SK-N-SH (cell line): ENCODE data around the gene PCNT. TPM values are rescaled to one million over a fixed set of nuclear protein-coding genes. Genes with fewer than 3 reads are reported as not detected.

Experiments used
- CTCF ChIA-PET: fragments of 300-600, 350-600 bp; formaldehyde crosslinking; extraction: SDS; loops from one replicate; lab custom pipeline; 2021; lab: Yijun Ruan, JAX
- POLR2A ChIA-PET: fragments of 350-600 bp; sonication (Branson Sonifier 250); formaldehyde crosslinking; extraction: SDS; loops from one replicate; lab custom pipeline; 2020; ENCODE audit warnings: antibody characterized with exemption, inconsistent platforms; lab: Yijun Ruan, JAX
- DNase-seq: peaks from one replicate; pipeline ENCODE4 v3.0.0; 2012
- H2AFZ ChIP-seq: fragments of 200-600 bp; sonication (generic); 2 replicates; pipeline ENCODE4 v1.8.1; 2016; ENCODE audit warnings: antibody characterized with exemption, mild to moderate bottlenecking, low read depth
- H3F3A ChIP-seq: fragments of 200-600 bp; sonication (generic); replicated peaks from 2 replicates; pipeline ENCODE3; 2016; ENCODE audit warnings: antibody characterized with exemption, mild to moderate bottlenecking; ENCODE audit not compliant: insufficient read depth
- H3K27ac ChIP-seq, 2 experiments: fragments of 200-500 bp in 1 of 2; fragments of 200-600 bp in 1 of 2; sonication (Bioruptor generic) in 1 of 2; sonication (generic), shearing (Covaris generic) in 1 of 2; 2 replicates each; pipeline versions ENCODE4 v1.5.1 to v1.6.1; 2014 to 2016; ENCODE audit warnings: low read depth in 2 of 2, inconsistent platforms in 1 of 2, low read length in 1 of 2, mild to moderate bottlenecking in 1 of 2, mixed read lengths in 1 of 2
- H3K27me3 ChIP-seq: fragments of 200-600 bp; sonication (generic), shearing (Covaris generic); 2 replicates; pipeline ENCODE4 v1.6.1; 2016; ENCODE audit warnings: mixed run types; ENCODE audit not compliant: insufficient read depth
- H3K36me3 ChIP-seq, 2 experiments: fragments of 200-500 bp in 1 of 2; fragments of 200-600 bp in 1 of 2; sonication (Bioruptor generic) in 1 of 2; sonication (generic) in 1 of 2; replicated peaks in 1 of 2; 2 replicates each; pipeline versions ENCODE3 to v1.5.1; 2014 to 2016; ENCODE audit warnings: low read length in 1 of 2, mild to moderate bottlenecking in 1 of 2; ENCODE audit not compliant: insufficient read depth in 2 of 2, control insufficient read depth in 1 of 2
- H3K4me1 ChIP-seq, 2 experiments: fragments of 200-500 bp in 1 of 2; fragments of 200-600 bp in 1 of 2; sonication (Bioruptor generic) in 1 of 2; sonication (generic), shearing (Covaris generic) in 1 of 2; 2 replicates each; pipeline versions ENCODE4 v1.5.1 to v1.6.1; 2014 to 2016; ENCODE audit warnings: low read depth in 1 of 2, low read length in 1 of 2, mixed run types in 1 of 2; ENCODE audit not compliant: insufficient read depth in 2 of 2, control insufficient read depth in 1 of 2
- H3K4me2 ChIP-seq: fragments of 200-600 bp; sonication (generic), shearing (Covaris generic); 2 replicates; pipeline ENCODE4 v1.6.1; 2017; ENCODE audit warnings: mixed run types
- H3K4me3 ChIP-seq, 2 experiments: fragments of 200-500 bp in 1 of 2; fragments of 200-600 bp in 1 of 2; sonication (Bioruptor generic) in 1 of 2; sonication (generic), shearing (Covaris generic) in 1 of 2; 2 replicates each; pipeline versions ENCODE4 v1.5.1 to v1.8.1; 2014 to 2016; ENCODE audit warnings: low read depth in 2 of 2, inconsistent platforms in 1 of 2, low read length in 1 of 2, mild to moderate bottlenecking in 1 of 2, mixed read lengths in 1 of 2, moderate library complexity in 1 of 2
- H3K79me2 ChIP-seq: fragments of 200-600 bp; sonication (generic); 2 replicates; pipeline ENCODE4 v1.8.1; 2017; ENCODE audit warnings: mild to moderate bottlenecking; ENCODE audit not compliant: insufficient read depth
- H3K9ac ChIP-seq: fragments of 200-600 bp; sonication (generic); 2 replicates; pipeline ENCODE4 v1.6.1; 2017; ENCODE audit warnings: mixed run types
- H3K9me2 ChIP-seq: fragments of 200-600 bp; sonication (generic); 2 replicates; pipeline ENCODE4 v1.6.1; 2017; ENCODE audit warnings: mixed run types
- H3K9me3 ChIP-seq: fragments of 200-600 bp; sonication (generic); 2 replicates; pipeline ENCODE4 v1.6.1; 2017; ENCODE audit warnings: mixed run types, mild to moderate bottlenecking, moderate library complexity
- H4K20me1 ChIP-seq: fragments of 200-600 bp; sonication (generic); 2 replicates; pipeline ENCODE4 v1.6.1; 2017; ENCODE audit warnings: mild to moderate bottlenecking, mixed run types; ENCODE audit not compliant: insufficient read depth
- CHD2 ChIP-seq: fragments of 150-350 bp; IDR thresholded peaks from 2 replicates; pipeline ENCODE4 v1.6.1; 2018; ENCODE audit warnings: low read length; ENCODE audit not compliant: partially characterized antibody
- EZH2phosphoT487 ChIP-seq: fragments of 200-600 bp; sonication (generic); IDR thresholded peaks from 2 replicates; pipeline ENCODE4 v1.6.1; 2017; ENCODE audit warnings: low read depth, mixed run types, mild to moderate bottlenecking, antibody characterized with exemption, moderate library complexity, borderline replicate concordance
- FOXJ3 ChIP-seq: sonication (generic); formaldehyde crosslinking; IDR thresholded peaks from 2 replicates; pipeline ENCODE4 v1.5.1; 2020; ENCODE audit warnings: mild to moderate bottlenecking, missing genetic modification reagents
- FOXM1 ChIP-seq: IDR thresholded peaks from 2 replicates; pipeline ENCODE4 v1.4.0; 2012; ENCODE audit warnings: low read depth, mild to moderate bottlenecking
- GABPA ChIP-seq: IDR thresholded peaks from 2 replicates; pipeline ENCODE4 v1.4.0; 2012; ENCODE audit warnings: low read depth, mild to moderate bottlenecking
- GATA2 ChIP-seq: sonication (generic); formaldehyde crosslinking; IDR thresholded peaks from 2 replicates; pipeline ENCODE4 v1.5.0; 2020; ENCODE audit warnings: mild to moderate bottlenecking, missing genetic modification reagents
- JUND ChIP-seq: IDR thresholded peaks from 2 replicates; pipeline ENCODE4 v1.4.0; 2012
- MEF2A ChIP-seq: IDR thresholded peaks from 2 replicates; pipeline ENCODE4 v1.4.0; 2012; ENCODE audit warnings: low read depth, borderline replicate concordance
- NFIC ChIP-seq: IDR thresholded peaks from 2 replicates; pipeline ENCODE4 v1.4.0; 2012; ENCODE audit warnings: borderline replicate concordance
- POLR2AphosphoS5 ChIP-seq: IDR thresholded peaks from 2 replicates; pipeline ENCODE4 v1.6.1; 2012; ENCODE audit warnings: low read depth, low read length
- RCOR1 ChIP-seq: fragments of 150-350 bp; IDR thresholded peaks from 2 replicates; pipeline ENCODE4 v1.6.1; 2017; ENCODE audit warnings: antibody characterized with exemption, low read length
- RFX5 ChIP-seq: IDR thresholded peaks from 2 replicates; pipeline ENCODE4 v1.6.1; 2012; ENCODE audit warnings: mild to moderate bottlenecking, improper control_type of control experiment, low read length
- SMC3 ChIP-seq: IDR thresholded peaks from 2 replicates; pipeline ENCODE4 v1.6.1; 2012; ENCODE audit warnings: low read depth, low read length, improper control_type of control experiment
- TAF1 ChIP-seq: IDR thresholded peaks from 2 replicates; pipeline ENCODE4 v1.6.1; 2012; ENCODE audit warnings: low read depth, mild to moderate bottlenecking, low read length, moderate library complexity, borderline replicate concordance
- TEAD4 ChIP-seq: IDR thresholded peaks from 2 replicates; pipeline ENCODE4 v1.4.0; 2012; ENCODE audit warnings: mild to moderate bottlenecking, borderline replicate concordance; ENCODE audit not compliant: insufficient read depth
- YY1 ChIP-seq: IDR thresholded peaks from 2 replicates; pipeline ENCODE4 v1.4.0; 2012; ENCODE audit warnings: low read depth, mild to moderate bottlenecking
- WGBS: methylation state at CpG from one replicate; pipeline ENCODE4 v1.1.6; 2017; ENCODE audit warnings: low lambda C conversion rate; 5-methylcytosine and 5-hydroxymethylcytosine counted together
- polyA plus RNA-seq, 3 experiments: library from polyadenylated mRNA; depleted of rRNA; stranded (reverse); fragments of >200 nt; gene quantifications; 2 replicates each; pipeline ENCODE4 v1.2.3, GENCODE V29; 2012
- TF ChIP-seq, protein P1 (sequence below): IDR thresholded peaks from 2 replicates; pipeline ENCODE4 v1.4.0; 2012; ENCODE audit warnings: low read depth, borderline replicate concordance
- TF ChIP-seq, protein P2 (sequence below): IDR thresholded peaks from 2 replicates; pipeline ENCODE4 v1.6.1; 2012; ENCODE audit warnings: mild to moderate bottlenecking, low read depth, low read length, moderate library complexity
- TF ChIP-seq, protein P3 (sequence below): fragments of 150-350 bp; IDR thresholded peaks from 2 replicates; pipeline ENCODE4 v1.6.1; 2016; ENCODE audit warnings: mild to moderate bottlenecking, low read depth, low read length

PCNT gene
- polyA plus RNA-seq, 1 of the 3 experiments (the other 2 are of a cell fraction) = 15.7 TPM

DNA sequence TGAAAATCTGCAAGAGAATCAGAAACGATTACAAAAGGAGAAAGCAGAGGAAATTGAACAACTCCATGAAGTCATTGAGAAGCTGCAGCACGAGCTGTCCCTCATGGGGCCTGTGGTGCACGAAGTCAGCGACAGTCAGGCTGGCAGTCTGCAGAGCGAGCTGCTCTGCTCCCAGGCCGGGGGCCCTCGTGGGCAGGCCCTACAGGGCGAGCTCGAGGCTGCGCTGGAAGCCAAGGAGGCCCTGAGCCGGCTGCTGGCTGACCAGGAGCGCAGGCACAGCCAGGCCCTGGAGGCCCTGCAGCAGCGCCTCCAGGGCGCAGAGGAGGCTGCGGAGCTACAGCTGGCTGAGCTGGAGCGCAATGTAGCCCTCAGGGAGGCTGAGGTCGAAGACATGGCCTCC lies 87.3 kb downstream of the PCNT start:
- Histone ChIP-seq H3K4me2 (no peak overlapping the region), H3K9me3 (no peaks in the 10 kb centered on the region), H3K9me2 (no peaks in the 10 kb centered on the region), H3K27me3 (no peaks in the 10 kb centered on the region), H3K36me3 (peaks cover 9 to 44% of the 10 kb centered on the region in 2 experiments), H3F3A (peaks cover 2% of the 10 kb centered on the region), H4K20me1 (no peaks in the 10 kb centered on the region), H3K79me2 (no peaks in the 10 kb centered on the region), H3K9ac (no peak overlapping the region), H2AFZ (no peak overlapping the region), H3K27ac (no peak overlapping the region), H3K4me1 (no peaks in the 10 kb centered on the region), H3K4me3 (no peak overlapping the region)
- no peak for DNase-seq
- TF ChIP-seq, protein P1, sequence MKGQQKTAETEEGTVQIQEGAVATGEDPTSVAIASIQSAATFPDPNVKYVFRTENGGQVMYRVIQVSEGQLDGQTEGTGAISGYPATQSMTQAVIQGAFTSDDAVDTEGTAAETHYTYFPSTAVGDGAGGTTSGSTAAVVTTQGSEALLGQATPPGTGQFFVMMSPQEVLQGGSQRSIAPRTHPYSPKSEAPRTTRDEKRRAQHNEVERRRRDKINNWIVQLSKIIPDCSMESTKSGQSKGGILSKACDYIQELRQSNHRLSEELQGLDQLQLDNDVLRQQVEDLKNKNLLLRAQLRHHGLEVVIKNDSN = no peak
- TF ChIP-seq CHD2 (no peak), GABPA (no peak), FOXJ3 (no peak), SMC3 (no peak), JUND (no peak), RCOR1 (no peak), TAF1 (no peak), NFIC (no peak), EZH2phosphoT487 (no peak), RFX5 (no peak), YY1 (no peak), FOXM1 (no peak), MEF2A (no peak), POLR2AphosphoS5 (no peak), TEAD4 (no peak), GATA2 (CRISPR knock-in tag) (no peak)
- TF ChIP-seq, protein P2, sequence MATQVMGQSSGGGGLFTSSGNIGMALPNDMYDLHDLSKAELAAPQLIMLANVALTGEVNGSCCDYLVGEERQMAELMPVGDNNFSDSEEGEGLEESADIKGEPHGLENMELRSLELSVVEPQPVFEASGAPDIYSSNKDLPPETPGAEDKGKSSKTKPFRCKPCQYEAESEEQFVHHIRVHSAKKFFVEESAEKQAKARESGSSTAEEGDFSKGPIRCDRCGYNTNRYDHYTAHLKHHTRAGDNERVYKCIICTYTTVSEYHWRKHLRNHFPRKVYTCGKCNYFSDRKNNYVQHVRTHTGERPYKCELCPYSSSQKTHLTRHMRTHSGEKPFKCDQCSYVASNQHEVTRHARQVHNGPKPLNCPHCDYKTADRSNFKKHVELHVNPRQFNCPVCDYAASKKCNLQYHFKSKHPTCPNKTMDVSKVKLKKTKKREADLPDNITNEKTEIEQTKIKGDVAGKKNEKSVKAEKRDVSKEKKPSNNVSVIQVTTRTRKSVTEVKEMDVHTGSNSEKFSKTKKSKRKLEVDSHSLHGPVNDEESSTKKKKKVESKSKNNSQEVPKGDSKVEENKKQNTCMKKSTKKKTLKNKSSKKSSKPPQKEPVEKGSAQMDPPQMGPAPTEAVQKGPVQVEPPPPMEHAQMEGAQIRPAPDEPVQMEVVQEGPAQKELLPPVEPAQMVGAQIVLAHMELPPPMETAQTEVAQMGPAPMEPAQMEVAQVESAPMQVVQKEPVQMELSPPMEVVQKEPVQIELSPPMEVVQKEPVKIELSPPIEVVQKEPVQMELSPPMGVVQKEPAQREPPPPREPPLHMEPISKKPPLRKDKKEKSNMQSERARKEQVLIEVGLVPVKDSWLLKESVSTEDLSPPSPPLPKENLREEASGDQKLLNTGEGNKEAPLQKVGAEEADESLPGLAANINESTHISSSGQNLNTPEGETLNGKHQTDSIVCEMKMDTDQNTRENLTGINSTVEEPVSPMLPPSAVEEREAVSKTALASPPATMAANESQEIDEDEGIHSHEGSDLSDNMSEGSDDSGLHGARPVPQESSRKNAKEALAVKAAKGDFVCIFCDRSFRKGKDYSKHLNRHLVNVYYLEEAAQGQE = no peak
- TF ChIP-seq, protein P3, sequence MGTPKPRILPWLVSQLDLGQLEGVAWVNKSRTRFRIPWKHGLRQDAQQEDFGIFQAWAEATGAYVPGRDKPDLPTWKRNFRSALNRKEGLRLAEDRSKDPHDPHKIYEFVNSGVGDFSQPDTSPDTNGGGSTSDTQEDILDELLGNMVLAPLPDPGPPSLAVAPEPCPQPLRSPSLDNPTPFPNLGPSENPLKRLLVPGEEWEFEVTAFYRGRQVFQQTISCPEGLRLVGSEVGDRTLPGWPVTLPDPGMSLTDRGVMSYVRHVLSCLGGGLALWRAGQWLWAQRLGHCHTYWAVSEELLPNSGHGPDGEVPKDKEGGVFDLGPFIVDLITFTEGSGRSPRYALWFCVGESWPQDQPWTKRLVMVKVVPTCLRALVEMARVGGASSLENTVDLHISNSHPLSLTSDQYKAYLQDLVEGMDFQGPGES = no peak
- WGBS = 96% methylated on average over 8 of the region's 17 CpGs
- ChIA-PET POLR2A (no interaction called here), CTCF (interaction anchor here (1.4 kb wide), 1 partner anchor 20 kb away, joined by 4 read pairs; no protein-coding TSS in a partner anchor)
